SK-N-MC (cell line): ENCODE data around the gene NT5DC3.
A peak's percentile ranks its signal among the peaks of the same experiment; 100 is the strongest.

Experiments
- DNase-seq: peaks from one replicate; pipeline ENCODE4 v3.0.0-alpha.2; 2011; ENCODE audit warnings: low read depth, low spot score
- H3K27ac ChIP-seq: fragments of 200-600 bp; sonication (generic); 2 replicates; pipeline ENCODE4 v1.5.1; 2016; ENCODE audit warnings: mixed run types
- H3K36me3 ChIP-seq: fragments of 200-600 bp; sonication (generic); 2 replicates; pipeline ENCODE4 v1.6.1; 2017; ENCODE audit warnings: antibody characterized with exemption, low read length, mixed read lengths; ENCODE audit not compliant: insufficient read depth
- H3K4me3 ChIP-seq: fragments of 200-600 bp; sonication (generic); 2 replicates; pipeline ENCODE4 v1.5.1; 2016
- H3K9ac ChIP-seq: fragments of 200-600 bp; sonication (generic); 2 replicates; pipeline ENCODE4 v1.8.0; 2017; ENCODE audit warnings: mixed run types, mixed read lengths; ENCODE audit not compliant: insufficient read length
- H3K9me3 ChIP-seq: fragments of 200-600 bp; sonication (generic); 2 replicates; pipeline ENCODE4 v1.6.1; 2017; ENCODE audit warnings: low read depth, mild to moderate bottlenecking, antibody characterized with exemption, low read length, moderate library complexity, mixed read lengths
- EZH2 ChIP-seq: fragments of 200-600 bp; sonication (generic); IDR thresholded peaks from one replicate; pipeline ENCODE4 v1.6.1; 2017; ENCODE audit warnings: antibody characterized with exemption
- FOXP2 ChIP-seq: optimal IDR thresholded peaks from 2 replicates; pipeline ENCODE3; 2011; ENCODE audit warnings: mild to moderate bottlenecking, moderate library complexity; ENCODE audit not compliant: insufficient read depth; ENCODE audit errors: extremely low read length, control extremely low read depth
- POLR2AphosphoS5 ChIP-seq: IDR thresholded peaks from 2 replicates; pipeline ENCODE4 v1.6.1; 2012; ENCODE audit warnings: mild to moderate bottlenecking, low read depth, low read length, borderline replicate concordance

The NT5DC3 gene

GRCh38 chr12:103768467-103769123 lies 72.4 kb downstream of the NT5DC3 start:
- TF ChIP-seq EZH2 (no peak), FOXP2 (no peak), POLR2AphosphoS5 (no peak)
- no peak for DNase-seq

GRCh38 chr12:103766028-103766427 lies 75.0 kb downstream of the NT5DC3 start:
- DNase-seq: no peak
- no peak overlapping the region for H3K9ac ChIP-seq
- no peaks in the 10 kb centered on the region for H3K9me3 ChIP-seq
- H3K27ac ChIP-seq: no peak overlapping the region
- H3K36me3 ChIP-seq: peaks cover 5% of the 10 kb centered on the region
- H3K4me3 ChIP-seq: no peak overlapping the region
- no peak for TF ChIP-seq FOXP2
- TF ChIP-seq POLR2AphosphoS5: no peak
- TF ChIP-seq EZH2: no peak

More at GRCh38 chr12:103768467-103769123, 72.4 kb downstream of the NT5DC3 start:
- Histone ChIP-seq H3K36me3 (peaks cover 6% of the 10 kb centered on the region), H3K27ac (peak overlapping the region; percentile 42; the same call in 1 of the 2 replicates), H3K4me3 (0 out of 2 replicates have a peak overlapping the region, but pooled peaks have one; percentile 15), H3K9me3 (no peaks in the 10 kb centered on the region), H3K9ac (no peak overlapping the region)

- TF ChIP-seq POLR2AphosphoS5 (no peak), EZH2 (no peak), FOXP2 (no peak)
- DNase-seq: no peak
- H3K9ac ChIP-seq: no peak overlapping the region
- no peak overlapping the region for H3K27ac ChIP-seq
- no peaks in the 10 kb centered on the region for H3K9me3 ChIP-seq
- no peak overlapping the region for H3K4me3 ChIP-seq
- H3K36me3 ChIP-seq: no peaks in the 10 kb centered on the region
These were observed 75.7 kb downstream of the NT5DC3 start for GRCh38 chr12:103765322-103765721.

GRCh38 chr12:103762473-103762872 lies 78.6 kb downstream of the NT5DC3 start:
- H3K9ac ChIP-seq: no peak overlapping the region
- DNase-seq: no peak
- H3K27ac ChIP-seq: no peak overlapping the region
- H3K4me3 ChIP-seq: no peak overlapping the region
- H3K36me3 ChIP-seq: no peaks in the 10 kb centered on the region
- TF ChIP-seq FOXP2 (no peak), POLR2AphosphoS5 (no peak), EZH2 (no peak)
- H3K9me3 ChIP-seq: no peaks in the 10 kb centered on the region

GRCh38 chr12:103758310-103759089 lies 82.5 kb downstream of the NT5DC3 start:
- Histone ChIP-seq H3K9ac (no peak overlapping the region), H3K9me3 (no peaks in the 10 kb centered on the region), H3K4me3 (no peak overlapping the region), H3K36me3 (no peaks in the 10 kb centered on the region), H3K27ac (no peak overlapping the region)
- no peak for TF ChIP-seq EZH2
- TF ChIP-seq FOXP2: no peak
- DNase-seq: no peak

- Histone ChIP-seq H3K9ac (no peak overlapping the region), H3K36me3 (no peaks in the 10 kb centered on the region), H3K9me3 (no peaks in the 10 kb centered on the region), H3K27ac (no peak overlapping the region), H3K4me3 (no peak overlapping the region)
- no peak for TF ChIP-seq POLR2AphosphoS5
- no peak for TF ChIP-seq EZH2
- TF ChIP-seq FOXP2: no peak
- DNase-seq: no peak
These were observed 83.8 kb downstream of the NT5DC3 start for GRCh38 chr12:103757248-103757647.

GRCh38 chr12:103756443-103756842 lies 84.6 kb downstream of the NT5DC3 start:
- Histone ChIP-seq H3K9me3 (no peaks in the 10 kb centered on the region), H3K36me3 (no peaks in the 10 kb centered on the region), H3K4me3 (no peak overlapping the region), H3K27ac (no peak overlapping the region), H3K9ac (no peak overlapping the region)
- no peak for TF ChIP-seq POLR2AphosphoS5
- TF ChIP-seq EZH2: no peak
- no peak for TF ChIP-seq FOXP2
- no peak for DNase-seq

- H3K36me3 ChIP-seq: no peaks in the 10 kb centered on the region
- H3K27ac ChIP-seq: no peak overlapping the region
- H3K9ac ChIP-seq: no peak overlapping the region
- no peaks in the 10 kb centered on the region for H3K9me3 ChIP-seq
- H3K4me3 ChIP-seq: no peak overlapping the region
- TF ChIP-seq POLR2AphosphoS5 (no peak), EZH2 (no peak), FOXP2 (no peak)
- no peak for DNase-seq
These were observed 85.6 kb downstream of the NT5DC3 start for GRCh38 chr12:103755425-103755824.
